ENCODE measurements around the gene SNX21. TPM values are rescaled to one million over a fixed set of nuclear protein-coding genes. Genes with fewer than 3 reads are reported as not detected.

SNX21 gene, protein sequence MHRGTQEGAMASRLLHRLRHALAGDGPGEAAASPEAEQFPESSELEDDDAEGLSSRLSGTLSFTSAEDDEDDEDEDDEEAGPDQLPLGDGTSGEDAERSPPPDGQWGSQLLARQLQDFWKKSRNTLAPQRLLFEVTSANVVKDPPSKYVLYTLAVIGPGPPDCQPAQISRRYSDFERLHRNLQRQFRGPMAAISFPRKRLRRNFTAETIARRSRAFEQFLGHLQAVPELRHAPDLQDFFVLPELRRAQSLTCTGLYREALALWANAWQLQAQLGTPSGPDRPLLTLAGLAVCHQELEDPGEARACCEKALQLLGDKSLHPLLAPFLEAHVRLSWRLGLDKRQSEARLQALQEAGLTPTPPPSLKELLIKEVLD
- total RNA-seq (1.7 and 2.4 TPM in 2 replicates), polyA plus RNA-seq (0.95 and 2.2 TPM in 2 replicates), polyA minus RNA-seq (1.5 and 3.3 TPM in 2 replicates)
- total RNA-seq (2013), result 2.5 TPM

DNA sequence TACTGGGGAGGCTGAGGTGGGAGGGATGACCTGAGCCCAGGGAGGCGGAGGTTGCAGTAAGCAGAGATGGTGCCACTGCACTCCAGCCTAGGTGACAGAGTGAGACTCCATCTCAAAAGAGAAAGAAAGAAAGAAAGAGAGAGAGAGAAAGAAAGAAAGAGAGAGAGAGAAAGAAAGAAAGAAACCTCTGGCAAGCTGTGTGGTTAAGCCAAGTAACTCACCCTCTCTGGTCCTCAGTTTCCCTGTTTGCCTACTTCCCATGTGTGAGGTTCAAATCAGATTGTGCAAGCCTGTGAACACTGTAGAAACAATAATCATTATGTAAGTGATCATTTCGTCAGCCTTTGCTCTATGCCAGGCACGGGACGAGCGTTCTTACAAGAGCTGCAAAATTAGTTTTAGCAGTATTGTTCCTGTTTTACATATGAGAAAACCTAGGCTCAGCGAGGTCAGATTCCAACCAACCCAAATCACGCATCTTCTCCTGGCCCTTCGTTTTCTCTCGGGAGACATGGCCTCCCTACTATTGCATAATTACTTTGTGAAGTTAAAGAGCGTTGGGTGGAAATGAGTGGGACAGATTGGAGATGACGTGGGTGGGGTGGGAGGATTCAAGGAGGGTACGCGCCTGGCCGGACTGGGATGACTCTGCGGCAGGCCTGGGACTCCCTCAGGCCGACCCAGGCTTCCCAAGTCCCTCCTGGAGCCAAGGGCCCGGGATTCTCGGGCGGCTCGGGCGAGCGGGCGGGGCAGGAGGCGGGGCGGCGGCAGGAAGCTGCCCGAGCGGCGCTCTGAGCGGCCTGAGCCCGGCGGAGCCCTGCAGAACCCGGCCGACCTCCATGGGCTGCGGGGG lies at the start of gene SNX21:
SNX21 (plus strand) TSS at position 770 of the 853 bp plus-strand sequence. CDS start 121 bp downstream, outside the sequence.
- intact Hi-C loops (cut with micrococcal nuclease), result no loop called here
- TF ChIP-seq EZH2 (IDR thresholded peaks at IDR 0.05; ENCODE audit: borderline replicate concordance, insufficient read depth, low read depth, low read length, poor library complexity, severe bottlenecking), result no peak
- TF ChIP-seq, protein P1, sequence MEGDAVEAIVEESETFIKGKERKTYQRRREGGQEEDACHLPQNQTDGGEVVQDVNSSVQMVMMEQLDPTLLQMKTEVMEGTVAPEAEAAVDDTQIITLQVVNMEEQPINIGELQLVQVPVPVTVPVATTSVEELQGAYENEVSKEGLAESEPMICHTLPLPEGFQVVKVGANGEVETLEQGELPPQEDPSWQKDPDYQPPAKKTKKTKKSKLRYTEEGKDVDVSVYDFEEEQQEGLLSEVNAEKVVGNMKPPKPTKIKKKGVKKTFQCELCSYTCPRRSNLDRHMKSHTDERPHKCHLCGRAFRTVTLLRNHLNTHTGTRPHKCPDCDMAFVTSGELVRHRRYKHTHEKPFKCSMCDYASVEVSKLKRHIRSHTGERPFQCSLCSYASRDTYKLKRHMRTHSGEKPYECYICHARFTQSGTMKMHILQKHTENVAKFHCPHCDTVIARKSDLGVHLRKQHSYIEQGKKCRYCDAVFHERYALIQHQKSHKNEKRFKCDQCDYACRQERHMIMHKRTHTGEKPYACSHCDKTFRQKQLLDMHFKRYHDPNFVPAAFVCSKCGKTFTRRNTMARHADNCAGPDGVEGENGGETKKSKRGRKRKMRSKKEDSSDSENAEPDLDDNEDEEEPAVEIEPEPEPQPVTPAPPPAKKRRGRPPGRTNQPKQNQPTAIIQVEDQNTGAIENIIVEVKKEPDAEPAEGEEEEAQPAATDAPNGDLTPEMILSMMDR (IDR thresholded peaks at IDR 0.05), result no peak
- ATAC-seq (ENCODE audit: low read depth), result peak; percentile 77
- Mint-ChIP-seq H3K4me3 (peak within 1 kb of the TSS; percentile 83), H3K4me1 (peaks cover 12% of the 10 kb centered on the region), H3K9me3 (ENCODE audit: insufficient read depth) (no peaks in the 10 kb centered on the region), H3K27me3 (no peaks in the 10 kb centered on the region), H3K27ac (peak within 1 kb of the TSS; percentile 53)
- peak within 1 kb of the TSS in 1 of 2 donors; percentile 55 for H3K27ac ChIP-seq (ENCODE audit: low read length in 2 of 2)
- H3K4me3 ChIP-seq (ENCODE audit: control extremely low read depth in 1 of 5, extremely low read depth in 1 of 5, insufficient read depth in 1 of 5, low read depth in 2 of 5, low read length in 4 of 5), result peak within 1 kb of the TSS; percentile 47 to 82 (median 67)
- ChIA-PET POLR2A (interaction anchor here (2.1 kb wide), 1 partner anchor 9 kb away, joined by 5 read pairs; no protein-coding TSS in a partner anchor), CTCF (interaction anchor here (0.7 to 1.1 kb wide), 3 partner anchors 10 to 128 kb away, joined by 3 to 5 read pairs (median 4); no protein-coding TSS in a partner anchor)
- no peaks in the 10 kb centered on the region for H3K36me3 ChIP-seq (replicated peaks in 1 of 2; ENCODE audit: control extremely low read depth in 1 of 2, control insufficient read depth in 1 of 2, extremely low read depth in 1 of 2, insufficient read depth in 2 of 2, low read length in 1 of 2)
- H3K4me2 ChIP-seq (replicated peaks; ENCODE audit: low read depth, low read length, poor library complexity, severe bottlenecking), result peak within 1 kb of the TSS; percentile 98
- peaks cover 6 to 18% of the 10 kb centered on the region in 2 donors for H3K4me1 ChIP-seq (ENCODE audit: control insufficient read depth in 2 of 2, insufficient read depth in 2 of 2, low read length in 2 of 2)
- peak within 1 kb of the TSS; percentile 81 for H3K9ac ChIP-seq (ENCODE audit: low read length)
- H3K79me2 ChIP-seq (ENCODE audit: control insufficient read depth, insufficient read depth, low read length), result no peaks in the 10 kb centered on the region
- H4K20me1 ChIP-seq (ENCODE audit: control insufficient read depth, insufficient read depth, low read length, poor library complexity, severe bottlenecking), result no peaks in the 10 kb centered on the region
- peak; percentile 48 for DNase-seq
- H3K27me3 ChIP-seq (replicated peaks in 1 of 4; ENCODE audit: control extremely low read depth in 1 of 4, control insufficient read depth in 3 of 4, insufficient read depth in 4 of 4, low read length in 3 of 4), result no peaks in the 10 kb centered on the region
- no peaks in the 10 kb centered on the region for H3K9me3 ChIP-seq (ENCODE audit: control extremely low read depth in 1 of 3, control insufficient read depth in 2 of 3, insufficient read depth in 1 of 3, low read length in 2 of 3)
- peak within 1 kb of the TSS; percentile 93 for H2AFZ ChIP-seq (ENCODE audit: insufficient read depth, low read depth, low read length, poor library complexity, severe bottlenecking)
- WGBS (ENCODE audit: insufficient coverage), result 0% methylated on average over 28 of the region's 35 CpGs
